ENCODE data around the gene FKBP10. TPM values are rescaled to one million over a fixed set of nuclear protein-coding genes. Genes with fewer than 3 reads are reported as not detected.

The FKBP10 gene
- total and polyA plus RNA-seq, 9 of the 15 experiments (the other 6 are each of a cell fraction or from before 2014, with no cell fraction given) = 0.03 to 3.0 (median 1.4) TPM; not detected in 1

- no peak for TF ChIP-seq NEUROD1 (IDR thresholded peaks at IDR 0.05; ENCODE audit: borderline replicate concordance, low read depth, low read length, partially characterized antibody)
- peak; percentile 37; the same call in 1 of the 2 replicates for TF ChIP-seq ZNF175 (CRISPR knock-in tag; IDR thresholded peaks at IDR 0.05; ENCODE audit: low read depth)
- TF ChIP-seq MEF2A (IDR thresholded peaks at IDR 0.05; ENCODE audit: control insufficient read depth, low read depth, low read length) = peak; percentile 96
- no peak for TF ChIP-seq ZNF398 (CRISPR knock-in tag; IDR thresholded peaks at IDR 0.05)
- no peak for TF ChIP-seq SRSF3 (IDR thresholded peaks at IDR 0.05; ENCODE audit: insufficient read depth, low read length)
- no peak for TF ChIP-seq SMARCB1 (IDR thresholded peaks at IDR 0.05; ENCODE audit: insufficient read length, low read depth)
- TF ChIP-seq TRIM25 (IDR thresholded peaks at IDR 0.05; ENCODE audit: borderline replicate concordance) = no peak
- peak; percentile 53; the same call in 1 of the 2 replicates for TF ChIP-seq MYC (IDR thresholded peaks at IDR 0.05; ENCODE audit: low read depth, low read length)
- no peak for TF ChIP-seq MYC (CRISPR knock-in tag; IDR thresholded peaks at IDR 0.05; ENCODE audit: borderline replicate concordance, low read depth)
- peak; percentile 59 for TF ChIP-seq ATF7 (IDR thresholded peaks at IDR 0.05)
- 0 out of 4 replicates have a peak, but pooled peaks of 1 of the 2 experiments have one; percentile 33 for TF ChIP-seq ETV6 (IDR thresholded peaks at IDR 0.05; ENCODE audit: borderline replicate concordance in 1 of 2, low read depth in 2 of 2, low read length in 1 of 2)
- TF ChIP-seq ETV6 (CRISPR knock-in tag; IDR thresholded peaks at IDR 0.05; ENCODE audit: borderline replicate concordance) = no peak
- no peak for TF ChIP-seq ZNF41 (CRISPR knock-in tag; conservative IDR thresholded peaks at IDR 0.05)
- TF ChIP-seq BHLHE40 (IDR thresholded peaks at IDR 0.05; ENCODE audit: low read length) = peak; percentile 3; the same call in 1 of the 2 replicates
- TF ChIP-seq NKRF (IDR thresholded peaks at IDR 0.05; ENCODE audit: borderline replicate concordance) = no peak
- TF ChIP-seq MTA3 (IDR thresholded peaks at IDR 0.05; ENCODE audit: borderline replicate concordance) = peak; percentile 85; the same call in 1 of the 2 replicates
- TF ChIP-seq ZNF124 (CRISPR knock-in tag; IDR thresholded peaks at IDR 0.05) = no peak
- peak; percentile 34 for TF ChIP-seq TAF1 (IDR thresholded peaks at IDR 0.05; ENCODE audit: control insufficient read depth, extremely low read depth, insufficient read depth, low read length, severe bottlenecking)
- 0 out of 2 replicates have a peak, but pooled peaks have one; percentile 15 for TF ChIP-seq MXI1 (IDR thresholded peaks at IDR 0.05; ENCODE audit: low read depth, low read length)
- peak; percentile 71 for TF ChIP-seq KDM5B (IDR thresholded peaks at IDR 0.05; ENCODE audit: insufficient replicate concordance, low read depth, low read length)
- no peak for TF ChIP-seq ZNF717 (CRISPR knock-in tag; IDR thresholded peaks at IDR 0.05)
Observed at GRCh38 chr17:41792845-41793783, 19.7 kb upstream of the FKBP10 start (continued).

Measured in K562 (cell line).